HepG2 (cell line): Measurements from ENCODE around the gene RMRP. TPM values are rescaled to one million over a fixed set of nuclear protein-coding genes. Genes with fewer than 3 reads are reported as not detected.

ENCODE experiments used
- ATAC-seq: fragments of 200-7000 bp; cut with Tn5 transposase; 3 replicates; pipeline ENCODE4 v1.9.1; 2020; ENCODE audit warnings: mild to moderate bottlenecking, moderate library complexity
- BruUV-seq: library from RNA; stranded (reverse); fragments of 400-500 nt; replicated peaks from 2 replicates; lab custom pipeline; 2021; lab: Mats Ljungman, UMichigan
- CTCF ChIA-PET: fragments of 300-600 bp; formaldehyde crosslinking; extraction: SDS; loops from one replicate; lab custom pipeline; 2021; ENCODE audit warnings: low total read pairs, inconsistent platforms, low intra/inter-chr PET ratio; lab: Yijun Ruan, JAX
- POLR2A ChIA-PET: fragments of 350-600 bp; sonication (Branson Sonifier 250); formaldehyde crosslinking; loops from one replicate; lab custom pipeline; 2020; ENCODE audit warnings: antibody characterized with exemption, inconsistent platforms; lab: Yijun Ruan, JAX
- DNase-seq: peaks from one replicate; pipeline ENCODE4 v3.0.0-alpha.2; 2015; ENCODE audit warnings: low spot score
- FAIRE-seq: peaks from 3 replicates; lab custom pipeline; 2011; peaks lifted over from hg19 to GRCh38; lab: Jason Lieb, UNC
- H2AFZ ChIP-seq: one replicate; pipeline ENCODE4 v1.6.1; 2011; ENCODE audit warnings: low read length, inconsistent platforms
- H3K27ac ChIP-seq: fragments of 300-600 bp; 3 replicates; pipeline ENCODE4 v1.8.0; 2011; ENCODE audit warnings: mixed run types, mild to moderate bottlenecking, mixed read lengths, low read length, inconsistent platforms; ENCODE audit not compliant: insufficient read depth; ENCODE audit errors: extremely low read length
- H3K27me3 ChIP-seq, 2 experiments: fragments of 200-600 bp in 1 of 2; 2 replicates in 1 of 2; 3 replicates in 1 of 2; pipeline versions ENCODE4 v1.6.0 to v1.8.0; 2011; ENCODE audit warnings: low read length in 2 of 2, mild to moderate bottlenecking in 2 of 2, moderate library complexity in 2 of 2, inconsistent platforms in 1 of 2; ENCODE audit not compliant: insufficient read depth in 2 of 2, control insufficient read depth in 1 of 2
- H3K36me3 ChIP-seq, 2 experiments: fragments of 200-600 bp in 1 of 2; replicated peaks in 1 of 2; 2 replicates in 1 of 2; 3 replicates in 1 of 2; pipeline versions ENCODE4 v1.5.1 to v1.8.0; 2011; ENCODE audit warnings: low read length in 2 of 2, inconsistent platforms in 1 of 2; ENCODE audit not compliant: insufficient read depth in 2 of 2, control insufficient read depth in 1 of 2
- H3K4me1 ChIP-seq: 2 replicates; pipeline ENCODE4 v1.5.1; 2012; ENCODE audit warnings: low read length, inconsistent platforms; ENCODE audit not compliant: insufficient read depth
- H3K4me2 ChIP-seq: 2 replicates; pipeline ENCODE4 v1.6.0; 2011; ENCODE audit warnings: low read depth, low read length, inconsistent platforms
- H3K4me3 ChIP-seq, 3 experiments: fragments of 200-600 bp in 1 of 3; sonication (generic), shearing (Covaris generic) in 1 of 3; replicated peaks in 1 of 3; 2 replicates each; pipeline ENCODE4 v1.5.1; 2011 to 2016; ENCODE audit warnings: low read length in 3 of 3, inconsistent platforms in 2 of 3, low read depth in 2 of 3, mild to moderate bottlenecking in 2 of 3, control low read depth in 1 of 3, mixed read lengths in 1 of 3; ENCODE audit not compliant: insufficient read depth in 1 of 3
- H3K79me2 ChIP-seq: one replicate; pipeline ENCODE4 v1.6.1; 2011; ENCODE audit warnings: low read length, inconsistent platforms; ENCODE audit not compliant: insufficient read depth
- H3K9ac ChIP-seq: 2 replicates; pipeline ENCODE4 v1.6.0; 2011; ENCODE audit warnings: mild to moderate bottlenecking, low read depth, low read length, inconsistent platforms; ENCODE audit not compliant: insufficient read depth
- H3K9me3 ChIP-seq: 2 replicates; pipeline ENCODE4 v1.5.1; 2012; ENCODE audit warnings: mild to moderate bottlenecking, low read length
- H4K20me1 ChIP-seq: 2 replicates; pipeline ENCODE4 v1.6.0; 2011; ENCODE audit warnings: inconsistent platforms, mild to moderate bottlenecking, low read length, moderate library complexity; ENCODE audit not compliant: insufficient read depth
- ERF ChIP-seq: IDR thresholded peaks from 2 replicates; pipeline ENCODE4 v1.6.1; 2018; ENCODE audit warnings: missing biosample characterization, missing genetic modification reagents
- FOXJ3 ChIP-seq: sonication (generic); formaldehyde crosslinking; IDR thresholded peaks from 2 replicates; pipeline ENCODE4 v1.4.0; 2020; ENCODE audit warnings: missing genetic modification reagents, mild to moderate bottlenecking, borderline replicate concordance
- GATA4 ChIP-seq: sonication (generic); IDR thresholded peaks from 2 replicates; pipeline ENCODE4 v1.6.1; 2016; ENCODE audit warnings: antibody characterized with exemption, low read depth, borderline replicate concordance
- HNRNPK ChIP-seq: fragments of 200-400 bp; formaldehyde crosslinking; IDR thresholded peaks from 2 replicates; pipeline ENCODE4 v1.6.1; 2018; ENCODE audit warnings: low read length, low read depth, moderate library complexity, mild to moderate bottlenecking; ENCODE audit not compliant: poor library complexity, severe bottlenecking
- MAZ ChIP-seq, 2 experiments: sonication (generic) in 1 of 2; formaldehyde crosslinking in 1 of 2; IDR thresholded peaks; 2 replicates each; pipeline versions ENCODE4 v1.5.0 to v1.6.1; 2012 to 2020; ENCODE audit warnings: low read depth in 2 of 2, mild to moderate bottlenecking in 2 of 2, borderline replicate concordance in 1 of 2, improper control_type of control experiment in 1 of 2, low read length in 1 of 2, missing genetic modification reagents in 1 of 2, moderate library complexity in 1 of 2
- NAIF1 ChIP-seq: sonication (generic); formaldehyde crosslinking; IDR thresholded peaks from 2 replicates; pipeline ENCODE4 v1.5.0; 2020; ENCODE audit warnings: mild to moderate bottlenecking, missing genetic modification reagents, borderline replicate concordance
- SRF ChIP-seq: IDR thresholded peaks from 2 replicates; pipeline ENCODE4 v1.6.1; 2011; ENCODE audit warnings: mild to moderate bottlenecking, low read depth, low read length, moderate library complexity
- TBX2 ChIP-seq: sonication (generic); formaldehyde crosslinking; IDR thresholded peaks from 2 replicates; pipeline ENCODE4 v1.5.0; 2020; ENCODE audit warnings: missing genetic modification reagents, mild to moderate bottlenecking, borderline replicate concordance
- ZBTB20 ChIP-seq: sonication (generic); formaldehyde crosslinking; IDR thresholded peaks from 2 replicates; pipeline ENCODE4 v1.8.1; 2023; ENCODE audit warnings: missing genetic modification reagents, low read depth, mild to moderate bottlenecking, borderline replicate concordance
- ZBTB38 ChIP-seq: sonication (generic); formaldehyde crosslinking; IDR thresholded peaks from 2 replicates; pipeline ENCODE4 v1.5.1; 2020; ENCODE audit warnings: mild to moderate bottlenecking, missing genetic modification reagents
- ZFP90 ChIP-seq: sonication (generic); formaldehyde crosslinking; IDR thresholded peaks from 2 replicates; pipeline ENCODE4 v1.8.0; 2022; ENCODE audit warnings: missing genetic modification reagents, mild to moderate bottlenecking, inconsistent platforms, borderline replicate concordance
- ZNF160 ChIP-seq: sonication (generic); formaldehyde crosslinking; IDR thresholded peaks from 2 replicates; pipeline ENCODE4 v1.8.0; 2022; ENCODE audit warnings: mild to moderate bottlenecking, inconsistent platforms, missing genetic modification reagents
- ZNF263 ChIP-seq: sonication (generic); formaldehyde crosslinking; IDR thresholded peaks from 2 replicates; pipeline ENCODE4 v1.4.0; 2020; ENCODE audit warnings: missing genetic modification reagents
- ZNF414 ChIP-seq: sonication (generic); formaldehyde crosslinking; IDR thresholded peaks from 2 replicates; pipeline ENCODE4 v1.5.0; 2020; ENCODE audit warnings: missing genetic modification reagents
- ZNF576 ChIP-seq: sonication (generic); formaldehyde crosslinking; IDR thresholded peaks from 2 replicates; pipeline ENCODE4 v1.4.0; 2020; ENCODE audit warnings: mild to moderate bottlenecking, missing genetic modification reagents
- ZSCAN31 ChIP-seq: sonication (generic); formaldehyde crosslinking; IDR thresholded peaks from 2 replicates; pipeline ENCODE4 v1.5.0; 2020; ENCODE audit warnings: low read depth, mild to moderate bottlenecking, missing genetic modification reagents
- WGBS: methylation state at CpG from one replicate; pipeline ENCODE4 v1.1.6; 2017; ENCODE audit warnings: low lambda C conversion rate; 5-methylcytosine and 5-hydroxymethylcytosine counted together
- in situ Hi-C: cut with HindIII; loops from 2 replicates; pipeline ENCODE4 v1.10.0; 2017; ENCODE audit warnings: low pct_unique_long_range_greater_than_20kb; ENCODE audit not compliant: extremely low pct_ligation_motif_present
- intact Hi-C: fragments of 100-400 bp; cut with micrococcal nuclease; formaldehyde crosslinking; loops from one replicate; pipeline ENCODE4 v1.10.0; 2022; ENCODE audit not compliant: unreplicated experiment
- polyA plus RNA-seq, 8 experiments: library from polyadenylated mRNA; depleted of rRNA in 3 of 8; stranded (reverse) in 7 of 8; unstranded in 1 of 8; fragments of >200 nt; fragmentation: Illumina TruSeq in 4 of 8; extraction: Trizol in 4 of 8; gene quantifications; 2 replicates each; pipeline versions ENCODE4 v1.2.1 to v1.2.3, GENCODE V29; 2011 to 2016; ENCODE audit warnings: low read depth in 4 of 8, missing spikeins in 1 of 8, mixed read lengths in 1 of 8; ENCODE audit not compliant: insufficient read depth in 1 of 8
- total RNA-seq, 5 experiments: library from RNA; depleted of rRNA; stranded (reverse); fragments of >200 nt; fragmentation: Illumina TruSeq; extraction: Trizol; gene quantifications; 2 replicates each; pipeline ENCODE4 v1.2.3, GENCODE V29; 2016; ENCODE audit warnings: low read depth in 1 of 5

Gene RMRP
- total and polyA plus RNA-seq, 2 of the 13 experiments (the other 11 are each of a cell fraction or from before 2014, with no cell fraction given) = 51.4 to 4,025 TPM

- H3K4me3 ChIP-seq = peak overlapping the region; percentile 75 to 84 (median 81)
- peak overlapping the region; percentile 68 for H3K9ac ChIP-seq
- BruUV-seq = no TSS peak
- no peaks in the 10 kb centered on the region for H3K79me2 ChIP-seq
- FAIRE-seq = no peak
- in situ Hi-C loops = no loop called here
- 2% methylated on average over 43 of the region's 61 CpGs for WGBS
- ChIA-PET CTCF (no interaction called here), POLR2A (interaction anchor here (0.7 to 6.1 kb wide), 19 partner anchors 10 to 529 kb away, joined by 3 to 68 read pairs (median 5); partner anchors contain the start of genes ARHGEF39, CA9, CCDC107 and CREB3)
- no peaks in the 10 kb centered on the region for H3K36me3 ChIP-seq
- peaks cover 65% of the 10 kb centered on the region for H3K4me1 ChIP-seq
- peak; percentile 53 for ATAC-seq
- no peaks in the 10 kb centered on the region for H3K9me3 ChIP-seq
- H4K20me1 ChIP-seq = no peaks in the 10 kb centered on the region
- no peak for DNase-seq
- intact Hi-C loops = loop anchor here (1.0 to 10.0 kb wide), 2 partner anchors 21 to 46 kb away; no protein-coding TSS in a partner anchor
- peak overlapping the region; percentile 90 for H3K4me2 ChIP-seq
- H3K27ac ChIP-seq = peak overlapping the region; percentile 26
- peak overlapping the region; percentile 63 for H2AFZ ChIP-seq
- no peaks in the 10 kb centered on the region for H3K27me3 ChIP-seq
- TF ChIP-seq NAIF1 (no peak), SRF (peak; percentile 86), ZSCAN31 (0 out of 2 replicates have a peak, but pooled peaks have one; percentile 12), ZBTB38 (CRISPR knock-in tag) (no peak), GATA4 (0 out of 2 replicates have a peak, but pooled peaks have one; percentile 25), ZNF576 (CRISPR knock-in tag) (no peak), ERF (CRISPR knock-in tag) (0 out of 2 replicates have a peak, but pooled peaks have one; percentile 14), FOXJ3 (CRISPR knock-in tag) (no peak), TBX2 (0 out of 2 replicates have a peak, but pooled peaks have one; percentile 18), ZNF160 (0 out of 2 replicates have a peak, but pooled peaks have one; percentile 21), MAZ (IDR thresholded peaks at IDR 0.05; ENCODE audit: borderline replicate concordance, low read depth, low read length) (no peak), MAZ (CRISPR knock-in tag; IDR thresholded peaks at IDR 0.05; ENCODE audit: low read depth) (peak; percentile 47; the same call in 1 of the 2 replicates), ZFP90 (CRISPR knock-in tag) (peak; percentile 75; the same call in 1 of the 2 replicates), ZBTB20 (CRISPR knock-in tag) (peak; percentile 38; the same call in 1 of the 2 replicates), ZNF263 (peak; percentile 25; the same call in 1 of the 2 replicates), HNRNPK (peak; percentile 54), ZNF414 (CRISPR knock-in tag) (peak; percentile 65; the same call in 1 of the 2 replicates)
These were observed 33.0 kb upstream of the RMRP start for GRCh38 chr9:35690614-35691333.
